HepG2 (cell line): Measurements from ENCODE around the gene SERINC2. TPM values are rescaled to one million over a fixed set of nuclear protein-coding genes. Genes with fewer than 3 reads are reported as not detected.

Experiments used
- BCL6 ChIP-seq: IDR thresholded peaks from 2 replicates; pipeline ENCODE4 v1.6.1; 2016; ENCODE audit warnings: missing genetic modification reagents, missing compliant biosample characterization
- BORCS8-MEF2B ChIP-seq: sonication (generic); formaldehyde crosslinking; IDR thresholded peaks from 2 replicates; pipeline ENCODE4 v1.8.0; 2022; ENCODE audit warnings: mild to moderate bottlenecking, missing genetic modification reagents
- CCAR2 ChIP-seq: fragments of 200-400 bp; formaldehyde crosslinking; optimal IDR thresholded peaks from 2 replicates; pipeline ENCODE3; 2018; ENCODE audit warnings: low read depth, mild to moderate bottlenecking, low read length, moderate library complexity
- CHD4 ChIP-seq: fragments of 200-600 bp; sonication (generic); IDR thresholded peaks from 2 replicates; pipeline ENCODE4 v1.7.0; 2017; ENCODE audit warnings: mild to moderate bottlenecking, low read length, borderline replicate concordance
- FOSL1 ChIP-seq: sonication (generic); formaldehyde crosslinking; IDR thresholded peaks from 2 replicates; pipeline ENCODE4 v1.9.0; 2021; ENCODE audit warnings: missing genetic modification reagents, borderline replicate concordance
- FOSL2 ChIP-seq: sonication (generic); formaldehyde crosslinking; IDR thresholded peaks from 2 replicates; pipeline ENCODE4 v1.4.0; 2020; ENCODE audit warnings: missing genetic modification reagents
- FOXC1 ChIP-seq: sonication (generic); formaldehyde crosslinking; IDR thresholded peaks from 2 replicates; pipeline ENCODE4 v1.8.0; 2022; ENCODE audit warnings: mild to moderate bottlenecking, missing genetic modification reagents, borderline replicate concordance
- GPBP1L1 ChIP-seq: sonication (generic); formaldehyde crosslinking; IDR thresholded peaks from 2 replicates; pipeline ENCODE4 v1.5.0; 2020; ENCODE audit warnings: mild to moderate bottlenecking, missing genetic modification reagents
- GPN1 ChIP-seq: sonication (generic); formaldehyde crosslinking; IDR thresholded peaks from 2 replicates; pipeline ENCODE4 v1.5.1; 2020; ENCODE audit warnings: missing genetic modification reagents, borderline replicate concordance
- HNRNPUL1 ChIP-seq: fragments of 200-400 bp; formaldehyde crosslinking; IDR thresholded peaks from 2 replicates; pipeline ENCODE4 v1.6.1; 2017; ENCODE audit warnings: low read depth, mild to moderate bottlenecking, low read length, moderate library complexity
- JUND ChIP-seq: sonication (generic); formaldehyde crosslinking; IDR thresholded peaks from 2 replicates; pipeline ENCODE4 v1.8.0; 2022; ENCODE audit warnings: mild to moderate bottlenecking, missing genetic modification reagents
- KAT8 ChIP-seq: IDR thresholded peaks from 2 replicates; pipeline ENCODE4 v1.6.1; 2016; ENCODE audit warnings: missing genetic modification reagents, missing compliant biosample characterization
- KDM1A ChIP-seq: IDR thresholded peaks from 2 replicates; pipeline ENCODE4 v1.6.1; 2016; ENCODE audit warnings: missing compliant biosample characterization
- KDM4B ChIP-seq: sonication (generic); formaldehyde crosslinking; IDR thresholded peaks from 2 replicates; pipeline ENCODE4 v1.4.0; 2020; ENCODE audit warnings: missing genetic modification reagents
- MEIS2 ChIP-seq: sonication (generic); formaldehyde crosslinking; IDR thresholded peaks from 2 replicates; pipeline ENCODE4 v1.9.0; 2021; ENCODE audit warnings: mild to moderate bottlenecking, missing genetic modification reagents
- MXD3 ChIP-seq: IDR thresholded peaks from 2 replicates; pipeline ENCODE4 v1.6.1; 2016; ENCODE audit warnings: mild to moderate bottlenecking, missing biosample characterization, missing genetic modification reagents
- MXI1 ChIP-seq: IDR thresholded peaks from 3 replicates; pipeline ENCODE4 v1.6.1; 2012; ENCODE audit warnings: low read depth, low read length, inconsistent platforms, borderline replicate concordance
- NCOR1 ChIP-seq: fragments of 200-600 bp; sonication (generic); IDR thresholded peaks from 2 replicates; pipeline ENCODE4 v1.7.0; 2017; ENCODE audit warnings: antibody characterized with exemption, low read length, borderline replicate concordance
- ONECUT2 ChIP-seq: sonication (generic); formaldehyde crosslinking; IDR thresholded peaks from 2 replicates; pipeline ENCODE4 v1.4.0; 2020; ENCODE audit warnings: missing genetic modification reagents
- SRSF1 ChIP-seq: fragments of 200-400 bp; formaldehyde crosslinking; optimal IDR thresholded peaks from 2 replicates; pipeline ENCODE3; 2017; ENCODE audit warnings: mild to moderate bottlenecking, low read depth, low read length, moderate library complexity
- THYN1 ChIP-seq: sonication (generic); formaldehyde crosslinking; IDR thresholded peaks from 2 replicates; pipeline ENCODE4 v1.8.1; 2023; ENCODE audit warnings: low read depth, mild to moderate bottlenecking, moderate library complexity, missing genetic modification reagents, borderline replicate concordance
- ZC3H4 ChIP-seq: sonication (generic); formaldehyde crosslinking; IDR thresholded peaks from 2 replicates; pipeline ENCODE4 v1.4.0; 2020; ENCODE audit warnings: missing genetic modification reagents, borderline replicate concordance
- ZFP1 ChIP-seq: IDR thresholded peaks from 2 replicates; pipeline ENCODE4 v1.6.1; 2016
- ZFP36L1 ChIP-seq: sonication (generic); formaldehyde crosslinking; IDR thresholded peaks from 2 replicates; pipeline ENCODE4 v1.8.0; 2022; ENCODE audit warnings: mild to moderate bottlenecking, missing genetic modification reagents, moderate library complexity
- ZNF143 ChIP-seq: sonication (generic); formaldehyde crosslinking; IDR thresholded peaks from 2 replicates; pipeline ENCODE4 v1.4.0; 2020; ENCODE audit warnings: missing genetic modification reagents
- ZNF317 ChIP-seq: sonication (generic); formaldehyde crosslinking; IDR thresholded peaks from 2 replicates; pipeline ENCODE4 v1.5.0; 2020; ENCODE audit warnings: mild to moderate bottlenecking, missing genetic modification reagents
- ZNF451 ChIP-seq: sonication (generic); formaldehyde crosslinking; IDR thresholded peaks from 2 replicates; pipeline ENCODE4 v1.5.0; 2020; ENCODE audit warnings: mild to moderate bottlenecking, missing genetic modification reagents
- ZNF737 ChIP-seq: sonication (generic); formaldehyde crosslinking; IDR thresholded peaks from 2 replicates; pipeline ENCODE4 v1.5.0; 2020; ENCODE audit warnings: missing genetic modification reagents, mild to moderate bottlenecking, borderline replicate concordance
- polyA plus RNA-seq, 8 experiments: library from polyadenylated mRNA; depleted of rRNA in 3 of 8; stranded (reverse) in 7 of 8; unstranded in 1 of 8; fragments of >200 nt; fragmentation: Illumina TruSeq in 4 of 8; extraction: Trizol in 4 of 8; gene quantifications; 2 replicates each; pipeline versions ENCODE4 v1.2.1 to v1.2.3, GENCODE V29; 2011 to 2016; ENCODE audit warnings: low read depth in 4 of 8, missing spikeins in 1 of 8, mixed read lengths in 1 of 8; ENCODE audit not compliant: insufficient read depth in 1 of 8
- total RNA-seq, 5 experiments: library from RNA; depleted of rRNA; stranded (reverse); fragments of >200 nt; fragmentation: Illumina TruSeq; extraction: Trizol; gene quantifications; 2 replicates each; pipeline ENCODE4 v1.2.3, GENCODE V29; 2016; ENCODE audit warnings: low read depth in 1 of 5
- TF ChIP-seq, protein P1 (sequence below): sonication (generic); formaldehyde crosslinking; IDR thresholded peaks from 2 replicates; pipeline ENCODE4 v1.8.1; 2023; ENCODE audit warnings: mild to moderate bottlenecking, missing genetic modification reagents
- TF ChIP-seq, protein P2 (sequence below): sonication (generic); formaldehyde crosslinking; IDR thresholded peaks from 2 replicates; pipeline ENCODE4 v1.8.0; 2022; ENCODE audit warnings: mild to moderate bottlenecking, missing genetic modification reagents, moderate library complexity

Gene SERINC2
- total and polyA plus RNA-seq, 2 of the 13 experiments (the other 11 are each of a cell fraction or from before 2014, with no cell fraction given), result 4.8 to 126 TPM

DNA sequence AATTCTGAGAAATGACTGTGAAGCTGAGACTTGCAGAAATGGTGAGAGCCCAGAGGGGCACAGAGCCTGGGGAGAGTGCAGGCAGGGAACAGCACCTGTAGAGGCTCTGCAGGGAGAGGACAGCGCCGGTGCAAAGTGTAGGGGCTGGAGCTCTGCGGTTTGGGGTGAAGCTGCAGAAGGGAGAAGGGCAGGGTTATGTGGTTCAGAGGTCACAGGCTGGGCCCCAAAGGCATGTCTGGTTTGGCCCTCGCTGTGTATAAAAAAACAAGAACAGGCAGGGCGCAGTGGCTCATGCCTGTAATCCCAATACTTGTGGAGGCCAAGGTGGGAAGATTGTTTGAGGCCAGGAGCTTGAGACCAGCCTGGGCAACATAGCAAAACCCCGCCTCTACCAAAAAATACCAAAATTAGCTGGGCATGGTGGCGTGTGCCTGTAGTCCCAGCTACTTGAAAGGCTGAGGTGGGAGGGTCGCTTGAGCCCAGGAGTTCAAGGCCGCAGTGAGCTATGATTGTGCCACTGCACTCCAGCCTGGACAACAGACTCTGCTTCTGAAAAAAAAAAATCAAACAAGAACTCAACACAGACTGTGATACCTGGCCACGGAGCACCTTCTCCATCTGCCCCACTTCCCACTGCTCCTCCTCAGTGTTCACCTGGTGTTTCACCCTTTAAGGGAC is 29.1 kb downstream of the SERINC2 start (continued):
- TF ChIP-seq MEIS2 (CRISPR knock-in tag) (no peak), SRSF1 (no peak), FOSL1 (CRISPR knock-in tag) (no peak), FOXC1 (no peak; the same call in 1 of the 2 replicates), ZC3H4 (no peak), ZFP1 (no peak), JUND (no peak), KAT8 (0 out of 2 replicates have a peak, but pooled peaks have one; percentile 12), CCAR2 (no peak), ONECUT2 (CRISPR knock-in tag) (no peak), ZFP36L1 (no peak), THYN1 (CRISPR knock-in tag) (no peak), BORCS8-MEF2B (no peak), NCOR1 (peak; percentile 41; the same call in 1 of the 2 replicates), MXD3 (no peak), ZNF143 (CRISPR knock-in tag) (no peak), KDM1A (no peak), MXI1 (no peak), BCL6 (peak; percentile 47), GPBP1L1 (CRISPR knock-in tag) (no peak), CHD4 (no peak), ZNF451 (CRISPR knock-in tag) (peak; percentile 46; the same call in 1 of the 2 replicates), ZNF737 (CRISPR knock-in tag) (no peak), FOSL2 (CRISPR knock-in tag) (no peak; the same call in 1 of the 2 replicates), ZNF317 (CRISPR knock-in tag) (no peak), HNRNPUL1 (no peak), GPN1 (CRISPR knock-in tag) (no peak), KDM4B (CRISPR knock-in tag) (no peak)
- TF ChIP-seq, protein P1, sequence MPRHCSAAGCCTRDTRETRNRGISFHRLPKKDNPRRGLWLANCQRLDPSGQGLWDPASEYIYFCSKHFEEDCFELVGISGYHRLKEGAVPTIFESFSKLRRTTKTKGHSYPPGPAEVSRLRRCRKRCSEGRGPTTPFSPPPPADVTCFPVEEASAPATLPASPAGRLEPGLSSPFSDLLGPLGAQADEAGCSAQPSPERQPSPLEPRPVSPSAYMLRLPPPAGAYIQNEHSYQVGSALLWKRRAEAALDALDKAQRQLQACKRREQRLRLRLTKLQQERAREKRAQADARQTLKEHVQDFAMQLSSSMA, result no peak; the same call in 1 of the 2 replicates
- TF ChIP-seq, protein P2, sequence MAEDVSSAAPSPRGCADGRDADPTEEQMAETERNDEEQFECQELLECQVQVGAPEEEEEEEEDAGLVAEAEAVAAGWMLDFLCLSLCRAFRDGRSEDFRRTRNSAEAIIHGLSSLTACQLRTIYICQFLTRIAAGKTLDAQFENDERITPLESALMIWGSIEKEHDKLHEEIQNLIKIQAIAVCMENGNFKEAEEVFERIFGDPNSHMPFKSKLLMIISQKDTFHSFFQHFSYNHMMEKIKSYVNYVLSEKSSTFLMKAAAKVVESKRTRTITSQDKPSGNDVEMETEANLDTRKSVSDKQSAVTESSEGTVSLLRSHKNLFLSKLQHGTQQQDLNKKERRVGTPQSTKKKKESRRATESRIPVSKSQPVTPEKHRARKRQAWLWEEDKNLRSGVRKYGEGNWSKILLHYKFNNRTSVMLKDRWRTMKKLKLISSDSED (CRISPR knock-in tag), result no peak
